Upper lobe of left lung (tissue), 6 donors: ENCODE data around the gene KRTAP5-10. TPM values are rescaled to one million over a fixed set of nuclear protein-coding genes. Genes with fewer than 3 reads are reported as not detected.

Experiments
- ATAC-seq, 2 donors: fragments of 200-7000 bp; cut with Tn5 transposase; one replicate each; pipeline ENCODE4 v1.9.1; 2022; ENCODE audit warnings: mild to moderate bottlenecking in 2 of 2, moderate library complexity in 2 of 2; ENCODE audit not compliant: low FRiP score in 2 of 2
- DNase-seq, 2 donors: peaks; one replicate each; pipeline ENCODE4 v3.0.0-alpha.2; 2019 to 2020
- H3K27ac ChIP-seq, 4 donors: fragments of 200-600 bp; sonication (generic); one replicate each; pipeline ENCODE4 v1.5.1; 2016 to 2019
- H3K27me3 ChIP-seq, 4 donors: fragments of 200-600 bp; sonication (generic); one replicate each; pipeline ENCODE4 v1.5.1; 2017 to 2019
- H3K36me3 ChIP-seq, 4 donors: fragments of 200-600 bp; sonication (generic); one replicate each; pipeline ENCODE4 v1.5.1; 2016 to 2019
- H3K4me1 ChIP-seq, 4 donors: fragments of 200-600 bp; sonication (generic); one replicate each; pipeline ENCODE4 v1.5.1; 2018 to 2019
- H3K4me3 ChIP-seq, 4 donors: fragments of 200-600 bp; sonication (generic); one replicate each; pipeline ENCODE4 v1.5.1; 2017 to 2019; ENCODE audit warnings: mild to moderate bottlenecking in 2 of 4, moderate library complexity in 1 of 4
- H3K9me3 ChIP-seq, 4 donors: fragments of 200-600 bp; sonication (generic); one replicate each; pipeline ENCODE4 v1.5.1; 2018 to 2019
- EP300 ChIP-seq, 4 donors: sonication (generic); formaldehyde crosslinking; IDR thresholded peaks; one replicate each; pipeline ENCODE4 v1.5.1; 2017; ENCODE audit warnings: antibody characterized with exemption in 4 of 4, control low read depth in 2 of 4
- POLR2A ChIP-seq, 4 donors: fragments of 450-650 bp; IDR thresholded peaks; one replicate each; pipeline ENCODE4 v1.5.1; 2016 to 2017; ENCODE audit warnings: antibody characterized with exemption in 4 of 4, mild to moderate bottlenecking in 2 of 4
- POLR2AphosphoS5 ChIP-seq, 2 donors: sonication (generic); formaldehyde crosslinking; IDR thresholded peaks; one replicate each; pipeline ENCODE4 v1.5.1; 2017; ENCODE audit warnings: antibody characterized with exemption in 2 of 2
- WGBS, 2 donors: methylation state at CpG; one replicate each; pipeline ENCODE4 v1.1.5; 2017 to 2018; 5-methylcytosine and 5-hydroxymethylcytosine counted together
- total RNA-seq, 6 donors: library from RNA; depleted of rRNA in 4 of 6; stranded (reverse); fragments of >200 nt in 4 of 6; gene quantifications; one replicate each; pipeline versions ENCODE4 v1.1.0 to v1.2.1, GENCODE V29; 2016 to 2021
- TF ChIP-seq, protein P1 (sequence below), 6 experiments: fragments of 450-650 bp in 4 of 6; fragments of 200-600 bp in 2 of 6; sonication (generic) in 2 of 6; IDR thresholded peaks; one replicate each; pipeline ENCODE4 v1.5.1; 2016 to 2019; ENCODE audit warnings: antibody characterized with exemption in 6 of 6
- donor health status: DM: no; HTN: no; CAD: no; lungs with moderate emphysema.
- donor health status: DM: no; HTN: yes; CAD: no; lungs with severe emphysema.

The KRTAP5-10 gene
- total RNA-seq, 6 donors from 2014 or later = 0.34 TPM; not detected in 5

DNA sequence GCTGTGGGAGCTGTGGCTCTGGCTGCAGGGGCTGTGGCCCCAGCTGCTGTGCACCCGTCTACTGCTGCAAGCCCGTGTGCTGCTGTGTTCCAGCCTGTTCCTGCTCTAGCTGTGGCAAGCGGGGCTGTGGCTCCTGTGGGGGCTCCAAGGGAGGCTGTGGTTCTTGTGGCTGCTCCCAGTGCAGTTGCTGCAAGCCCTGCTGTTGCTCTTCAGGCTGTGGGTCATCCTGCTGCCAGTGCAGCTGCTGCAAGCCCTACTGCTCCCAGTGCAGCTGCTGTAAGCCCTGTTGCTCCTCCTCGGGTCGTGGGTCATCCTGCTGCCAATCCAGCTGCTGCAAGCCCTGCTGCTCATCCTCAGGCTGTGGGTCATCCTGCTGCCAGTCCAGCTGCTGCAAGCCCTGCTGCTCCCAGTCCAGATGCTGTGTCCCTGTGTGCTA, 16.6 kb upstream of the KRTAP5-10 start:
- no peaks in the 10 kb centered on the region for H3K27me3 ChIP-seq
- ATAC-seq = no peak
- 46% methylated on average over 5 of the region's 5 CpGs; no CpG with 5 or more reads in 1 of the 2 donors for WGBS, 2 donors

GRCh38 chr11:71551711-71552110, 13.7 kb upstream of the KRTAP5-10 start:
- Histone ChIP-seq H3K27me3 (no peaks in the 10 kb centered on the region), H3K36me3 (no peaks in the 10 kb centered on the region), H3K9me3 (no peaks in the 10 kb centered on the region), H3K4me1 (no peaks in the 10 kb centered on the region), H3K27ac (no peak overlapping the region), H3K4me3 (no peak overlapping the region)
- no peak for ATAC-seq
- 84 to 100% methylated on average over 1 of the region's 1 CpG for WGBS, 2 donors
- no peak for TF ChIP-seq POLR2A (IDR thresholded peaks at IDR 0.05)
- no peak for TF ChIP-seq POLR2AphosphoS5 (IDR thresholded peaks at IDR 0.05)
- no peak for TF ChIP-seq EP300 (IDR thresholded peaks at IDR 0.05)
- TF ChIP-seq, protein P1, sequence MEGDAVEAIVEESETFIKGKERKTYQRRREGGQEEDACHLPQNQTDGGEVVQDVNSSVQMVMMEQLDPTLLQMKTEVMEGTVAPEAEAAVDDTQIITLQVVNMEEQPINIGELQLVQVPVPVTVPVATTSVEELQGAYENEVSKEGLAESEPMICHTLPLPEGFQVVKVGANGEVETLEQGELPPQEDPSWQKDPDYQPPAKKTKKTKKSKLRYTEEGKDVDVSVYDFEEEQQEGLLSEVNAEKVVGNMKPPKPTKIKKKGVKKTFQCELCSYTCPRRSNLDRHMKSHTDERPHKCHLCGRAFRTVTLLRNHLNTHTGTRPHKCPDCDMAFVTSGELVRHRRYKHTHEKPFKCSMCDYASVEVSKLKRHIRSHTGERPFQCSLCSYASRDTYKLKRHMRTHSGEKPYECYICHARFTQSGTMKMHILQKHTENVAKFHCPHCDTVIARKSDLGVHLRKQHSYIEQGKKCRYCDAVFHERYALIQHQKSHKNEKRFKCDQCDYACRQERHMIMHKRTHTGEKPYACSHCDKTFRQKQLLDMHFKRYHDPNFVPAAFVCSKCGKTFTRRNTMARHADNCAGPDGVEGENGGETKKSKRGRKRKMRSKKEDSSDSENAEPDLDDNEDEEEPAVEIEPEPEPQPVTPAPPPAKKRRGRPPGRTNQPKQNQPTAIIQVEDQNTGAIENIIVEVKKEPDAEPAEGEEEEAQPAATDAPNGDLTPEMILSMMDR (IDR thresholded peaks at IDR 0.05) = no peak
- no peak for DNase-seq

More for the DNA sequence above, 16.6 kb upstream of the KRTAP5-10 start:
- no peak for TF ChIP-seq POLR2AphosphoS5 (IDR thresholded peaks at IDR 0.05)
- Histone ChIP-seq H3K27ac (no peak overlapping the region), H3K36me3 (no peaks in the 10 kb centered on the region), H3K9me3 (no peaks in the 10 kb centered on the region), H3K4me1 (no peaks in the 10 kb centered on the region), H3K4me3 (no peak overlapping the region)
- peak in 1 of 2 donors; percentile 67 for DNase-seq

DNA sequence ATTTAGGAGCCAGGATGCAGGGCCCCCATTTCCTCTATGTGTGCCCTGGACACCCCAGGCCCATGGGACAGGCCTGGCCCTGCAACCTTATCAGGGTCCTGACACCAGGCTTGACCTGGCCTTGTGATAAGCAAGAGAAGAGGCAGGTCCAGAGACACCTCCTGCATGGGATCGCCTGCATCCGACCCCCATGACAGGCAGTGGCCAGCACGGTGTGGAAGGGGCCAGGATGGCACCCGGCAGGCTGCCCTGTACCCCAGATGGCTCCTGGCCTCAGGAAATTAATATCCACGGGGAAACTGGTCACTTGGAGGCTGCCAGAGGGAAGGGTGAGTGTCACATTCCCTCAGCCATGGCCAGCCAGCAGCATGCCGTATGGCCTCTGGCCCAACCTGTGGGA, 10.4 kb upstream of the KRTAP5-10 start:
- Histone ChIP-seq H3K4me3 (no peak overlapping the region), H3K4me1 (no peaks in the 10 kb centered on the region), H3K27me3 (no peaks in the 10 kb centered on the region), H3K9me3 (no peaks in the 10 kb centered on the region), H3K36me3 (no peaks in the 10 kb centered on the region), H3K27ac (no peak overlapping the region)
- TF ChIP-seq, protein P1 (IDR thresholded peaks at IDR 0.05) = no peak
- TF ChIP-seq EP300 (IDR thresholded peaks at IDR 0.05) (no peak), POLR2A (IDR thresholded peaks at IDR 0.05) (no peak), POLR2AphosphoS5 (IDR thresholded peaks at IDR 0.05) (no peak)
- ATAC-seq (peak in 1 of 2 donors; percentile 9), DNase-seq (no peak)
- WGBS, 2 donors = 89% methylated on average over 4 of the region's 6 CpGs; no CpG with 5 or more reads in 1 of the 2 donors

DNA sequence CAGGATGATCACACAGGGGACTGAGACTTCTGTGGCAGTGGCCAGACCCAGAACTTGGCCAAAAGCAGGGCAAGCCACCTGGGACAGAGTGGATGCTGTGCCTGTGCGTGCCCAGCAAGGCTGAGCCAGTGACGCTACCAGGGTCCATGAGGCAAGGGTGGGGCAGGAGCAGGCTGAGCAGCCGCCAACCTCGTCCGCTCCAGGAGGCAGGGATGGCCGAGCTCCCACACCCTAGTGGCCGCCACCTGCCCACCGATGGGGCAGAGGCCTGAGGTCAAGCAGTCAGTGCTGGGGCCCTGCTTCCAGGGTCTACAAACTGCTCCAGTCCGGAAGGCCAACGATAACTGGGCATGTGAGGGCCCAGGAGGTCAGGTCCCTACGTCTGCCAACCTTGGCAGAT, 9.9 kb upstream of the KRTAP5-10 start:
- Histone ChIP-seq H3K36me3 (no peaks in the 10 kb centered on the region), H3K4me1 (no peaks in the 10 kb centered on the region), H3K27ac (no peak overlapping the region), H3K4me3 (no peak overlapping the region), H3K9me3 (no peaks in the 10 kb centered on the region), H3K27me3 (no peaks in the 10 kb centered on the region)
- DNase-seq = no peak
- ATAC-seq = peak in 1 of 2 donors; percentile 19
- WGBS, 2 donors = 80 to 95% methylated on average over 3 to 6 of the region's 11 CpGs
- TF ChIP-seq POLR2A (IDR thresholded peaks at IDR 0.05) = no peak
- TF ChIP-seq, protein P1 (IDR thresholded peaks at IDR 0.05) = no peak
- TF ChIP-seq EP300 (IDR thresholded peaks at IDR 0.05) = no peak
- TF ChIP-seq POLR2AphosphoS5 (IDR thresholded peaks at IDR 0.05) = no peak

- Histone ChIP-seq H3K36me3 (no peaks in the 10 kb centered on the region), H3K27ac (no peak overlapping the region), H3K9me3 (no peaks in the 10 kb centered on the region), H3K4me1 (no peaks in the 10 kb centered on the region), H3K27me3 (no peaks in the 10 kb centered on the region), H3K4me3 (no peak overlapping the region)
- DNase-seq (no peak), ATAC-seq (no peak)
- TF ChIP-seq POLR2AphosphoS5 (IDR thresholded peaks at IDR 0.05) (no peak), EP300 (IDR thresholded peaks at IDR 0.05) (no peak), POLR2A (IDR thresholded peaks at IDR 0.05) (no peak)
- TF ChIP-seq, protein P1 (IDR thresholded peaks at IDR 0.05) = no peak
- 84 to 90% methylated on average over 4 of the region's 4 CpGs for WGBS, 2 donors
These were observed 9.3 kb upstream of the KRTAP5-10 start for GRCh38 chr11:71556018-71556417.
